Type B pancreatic cell (in vitro differentiated cells): ENCODE measurements around the gene RRP15. TPM values are rescaled to one million over a fixed set of nuclear protein-coding genes. Genes with fewer than 3 reads are reported as not detected.
A peak's percentile ranks its signal among the peaks of the same experiment; 100 is the strongest.

Experiments
- DNase-seq: peaks from one replicate; pipeline ENCODE4 v3.0.0; 2021; ENCODE audit warnings: mixed read lengths; ENCODE audit not compliant: unreplicated experiment; ENCODE audit errors: extremely low spot score
- H3K27ac Mint-ChIP-seq: 2 replicates; pipeline ENCODE4 v1.8.0; 2021; ENCODE audit warnings: mild to moderate bottlenecking, mixed read lengths
- H3K27me3 Mint-ChIP-seq: 2 replicates; pipeline ENCODE4 v1.8.0; 2021; ENCODE audit warnings: mixed read lengths
- H3K36me3 Mint-ChIP-seq: 2 replicates; pipeline ENCODE4 v1.8.0; 2021; ENCODE audit warnings: mixed read lengths
- H3K4me1 Mint-ChIP-seq: one replicate; pipeline ENCODE4 v1.8.0; 2021; ENCODE audit warnings: mixed read lengths; ENCODE audit not compliant: unreplicated experiment
- H3K4me3 Mint-ChIP-seq: 2 replicates; pipeline ENCODE4 v1.8.0; 2021; ENCODE audit warnings: mild to moderate bottlenecking, mixed read lengths
- H3K9me3 Mint-ChIP-seq: 2 replicates; pipeline ENCODE4 v1.8.0; 2021; ENCODE audit warnings: mixed read lengths
- CTCF ChIP-seq: fragments of 200-600 bp; sonication (generic); conservative IDR thresholded peaks from 2 replicates; pipeline ENCODE4 v1.5.0; 2021; ENCODE audit warnings: antibody characterized with exemption, mild to moderate bottlenecking
- total RNA-seq: library from RNA; stranded (reverse); gene quantifications from 2 replicates; pipeline ENCODE4 v1.2.1, GENCODE V29; 2021; ENCODE audit warnings: low replicate concordance

RRP15 gene
- total RNA-seq, 1 donor from 2014 or later = 22.9 TPM

GRCh38 chr1:218328769-218329168 is 43.7 kb downstream of the RRP15 start:
- Mint-ChIP-seq H3K4me1 (peaks cover 16% of the 10 kb centered on the region), H3K9me3 (no peaks in the 10 kb centered on the region), H3K27ac (no peak overlapping the region), H3K36me3 (peaks cover 29% of the 10 kb centered on the region), H3K4me3 (no peak overlapping the region), H3K27me3 (no peaks in the 10 kb centered on the region)
- TF ChIP-seq CTCF = no peak
- DNase-seq = no peak

GRCh38 chr1:218330043-218330623 is 45.0 kb downstream of the RRP15 start:
- no peak overlapping the region for H3K4me3 Mint-ChIP-seq
- H3K36me3 Mint-ChIP-seq = peaks cover 23% of the 10 kb centered on the region
- TF ChIP-seq CTCF = peak; percentile 89
- peaks cover 16% of the 10 kb centered on the region for H3K4me1 Mint-ChIP-seq
- no peaks in the 10 kb centered on the region for H3K9me3 Mint-ChIP-seq
- no peak overlapping the region for H3K27ac Mint-ChIP-seq
- no peak for DNase-seq
- no peaks in the 10 kb centered on the region for H3K27me3 Mint-ChIP-seq

- no peak for TF ChIP-seq CTCF
- Mint-ChIP-seq H3K27me3 (no peaks in the 10 kb centered on the region), H3K27ac (no peak overlapping the region), H3K4me3 (no peak overlapping the region), H3K9me3 (no peaks in the 10 kb centered on the region), H3K4me1 (peaks cover 26% of the 10 kb centered on the region), H3K36me3 (peaks cover 17% of the 10 kb centered on the region)
- no peak for DNase-seq
Observed at GRCh38 chr1:218332416-218332815, 47.3 kb downstream of the RRP15 start.

- no peak overlapping the region for H3K4me3 Mint-ChIP-seq
- peaks cover 39% of the 10 kb centered on the region for H3K4me1 Mint-ChIP-seq
- H3K27ac Mint-ChIP-seq = no peak overlapping the region
- no peak for TF ChIP-seq CTCF
- H3K27me3 Mint-ChIP-seq = no peaks in the 10 kb centered on the region
- no peak for DNase-seq
- H3K36me3 Mint-ChIP-seq = peaks cover 14% of the 10 kb centered on the region
- H3K9me3 Mint-ChIP-seq = no peaks in the 10 kb centered on the region
Observed at GRCh38 chr1:218336328-218336727, 51.2 kb downstream of the RRP15 start.

- Mint-ChIP-seq H3K4me1 (peaks cover 43% of the 10 kb centered on the region), H3K27ac (no peak overlapping the region), H3K9me3 (no peaks in the 10 kb centered on the region), H3K4me3 (no peak overlapping the region), H3K27me3 (peaks cover 7% of the 10 kb centered on the region), H3K36me3 (peaks cover 3% of the 10 kb centered on the region)
- no peak for DNase-seq
- peak; percentile 87 for TF ChIP-seq CTCF
Observed at GRCh38 chr1:218339267-218339831, 54.3 kb downstream of the RRP15 start.
